ENCODE data around the gene KLRB1.
A peak's percentile ranks its signal among the peaks of the same experiment; 100 is the strongest.
"Not testable (repeated sequence)": the region's sequence is repeated elsewhere in the genome, so short reads cannot be mapped to it uniquely, and the experiment has no call there.

The KLRB1 gene

GRCh38 chr12:9607716-9608115, at the start of gene KLRB1:
TSS of gene KLRB1 (minus strand) at chr12:9607916. CDS start at chr12:9607839, 77 bp downstream.
- no peak for DNase-seq (ENCODE audit: low read depth)

- DNase-seq (ENCODE audit: low read depth): peak; percentile 56
Measured at GRCh38 chr12:9651265-9651729, 43.6 kb upstream of the KLRB1 start.

DNA sequence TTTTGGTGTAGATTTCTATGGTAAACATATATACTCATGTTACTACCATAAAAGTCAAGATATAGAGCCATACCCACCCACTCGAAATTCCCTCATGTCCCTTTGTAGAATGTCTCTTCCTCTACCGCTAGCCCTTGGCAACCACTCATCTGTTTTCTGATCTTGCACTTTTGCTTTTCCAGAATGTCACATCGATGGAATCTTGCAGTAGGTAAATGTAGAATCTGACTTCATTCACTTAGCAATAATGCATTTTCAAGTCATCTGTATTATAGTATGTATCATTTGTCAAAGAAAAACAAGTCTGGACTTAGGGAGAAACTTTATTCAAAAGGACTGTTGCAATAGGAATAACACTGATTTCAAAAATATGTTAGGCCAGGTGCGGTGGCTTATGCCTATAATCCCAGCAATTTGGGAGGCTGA, 42.4 kb upstream of the KLRB1 start:
- DNase-seq (ENCODE audit: low read depth): no peak

GRCh38 chr12:9649532-9649940, 41.8 kb upstream of the KLRB1 start:
- no peak for DNase-seq (ENCODE audit: low read depth)

- DNase-seq (ENCODE audit: low read depth): no peak
Measured at GRCh38 chr12:9648701-9649531, 41.2 kb upstream of the KLRB1 start.

DNA sequence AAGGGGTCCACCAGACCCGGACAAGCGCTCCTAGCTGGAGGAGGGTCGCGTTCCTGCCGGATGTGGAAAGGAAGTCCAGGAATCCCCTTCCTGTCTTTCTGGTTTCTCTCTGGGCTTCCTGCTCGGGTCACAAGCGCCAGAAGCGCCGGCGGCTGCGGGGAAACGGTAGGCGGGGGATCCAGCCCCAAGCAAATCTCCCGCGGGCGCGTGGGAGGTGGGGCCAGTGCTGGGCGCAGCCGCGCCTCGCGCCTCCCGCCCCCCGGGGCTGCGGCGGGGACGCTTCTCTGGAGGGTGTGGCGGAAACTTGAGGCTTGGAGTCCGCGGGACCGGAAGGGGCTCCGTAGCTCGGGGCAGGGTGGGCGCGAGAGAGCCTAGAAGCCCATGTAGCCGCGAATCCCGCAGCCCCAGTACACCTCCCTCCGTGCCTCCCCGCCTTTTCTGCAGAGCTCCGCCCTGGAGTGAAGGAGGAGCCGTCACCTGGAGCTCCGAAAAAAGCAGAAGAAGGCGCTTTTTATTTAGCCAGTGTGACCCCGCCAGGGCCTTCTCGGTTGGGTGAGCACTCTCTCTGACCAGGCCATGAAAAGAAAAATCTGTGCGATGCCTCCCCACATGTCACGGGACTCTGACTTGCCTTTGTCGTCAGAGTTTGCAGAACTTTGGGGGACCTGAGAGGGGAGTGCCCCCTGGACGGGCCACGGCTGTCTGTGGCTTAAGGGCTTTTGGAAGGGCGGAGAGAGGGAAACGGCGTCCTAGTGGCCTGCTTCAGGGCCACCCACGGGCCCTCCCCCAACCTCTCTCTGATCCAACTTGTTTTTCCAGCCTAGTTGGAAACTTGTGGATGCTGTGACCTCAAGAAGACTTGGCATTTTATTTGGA, 40.3 kb upstream of the KLRB1 start:
- no peak for DNase-seq (ENCODE audit: low read depth)

DNA sequence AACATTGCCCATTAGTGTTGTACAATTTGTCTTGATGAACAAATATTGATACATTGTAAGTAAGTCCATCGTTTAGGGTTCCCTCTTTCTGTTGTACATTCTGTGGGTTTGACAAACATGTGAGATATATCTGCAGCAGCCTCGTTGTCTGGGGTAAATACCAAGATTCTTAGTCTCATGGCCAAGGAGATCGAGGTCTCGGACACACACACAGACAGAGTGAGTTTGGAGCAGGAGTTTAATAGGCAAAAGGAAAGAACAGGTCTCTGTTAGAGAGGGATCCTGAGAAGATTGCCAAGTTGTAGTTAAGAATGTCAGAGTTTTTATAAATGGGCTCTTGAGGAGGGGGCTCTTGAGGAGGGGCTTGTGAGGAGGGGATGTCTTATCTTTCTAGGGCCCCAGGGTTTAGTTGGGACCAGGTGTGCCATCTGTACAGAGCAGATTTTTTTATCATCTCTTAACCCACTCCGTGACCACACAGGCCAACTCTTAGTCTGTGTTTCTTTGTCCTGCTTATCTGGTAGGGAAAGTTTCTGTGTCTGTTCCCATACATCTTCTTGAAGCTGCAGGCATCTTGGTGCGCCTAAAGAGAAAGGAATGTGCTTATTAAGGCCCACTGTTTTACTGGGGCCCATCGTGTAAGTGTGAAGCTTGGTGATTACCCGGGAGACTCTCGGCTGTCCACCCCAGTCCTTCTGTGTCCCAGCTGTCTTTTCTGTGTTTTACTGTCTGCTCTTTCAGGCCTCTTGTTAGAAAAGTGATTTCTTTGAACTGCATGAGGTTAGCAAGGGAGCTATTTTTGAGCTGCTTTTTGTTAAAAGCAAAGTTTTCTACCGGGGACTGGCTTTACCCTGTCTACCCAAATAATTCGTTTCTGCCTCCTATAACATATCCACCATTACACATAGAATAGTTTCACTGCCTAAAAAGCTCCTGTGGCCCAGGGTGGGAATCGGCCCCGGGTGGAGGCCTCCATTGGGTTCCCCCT, 39.4 kb upstream of the KLRB1 start:
- no peak for DNase-seq (ENCODE audit: low read depth)

DNA sequence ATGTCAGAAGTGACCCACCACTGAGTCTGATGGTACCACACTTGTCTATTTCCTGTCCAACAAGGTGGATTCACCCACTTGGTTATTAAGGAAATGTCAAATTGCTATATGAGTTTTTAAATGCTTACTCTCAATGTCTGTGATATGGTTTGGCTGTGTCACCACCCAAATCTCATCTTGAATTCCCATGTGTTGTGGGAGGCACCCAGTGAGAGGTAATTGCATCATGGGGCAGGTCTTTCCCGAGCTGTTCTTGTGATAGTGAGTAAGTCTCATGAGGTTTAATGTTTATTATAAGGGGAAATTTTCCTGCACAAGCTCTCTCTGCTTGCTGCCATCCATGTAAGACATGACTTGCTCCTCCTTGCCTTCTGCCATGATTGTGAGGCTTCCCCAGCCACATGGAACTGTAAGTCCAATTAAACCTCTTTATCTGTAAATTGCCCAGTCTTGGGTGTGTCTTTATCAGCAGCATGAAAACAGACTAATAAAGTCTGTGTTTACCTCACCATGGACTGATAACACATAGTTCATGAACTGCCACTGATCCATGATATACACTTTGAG, 37.4 kb upstream of the KLRB1 start:
- not testable (repeated sequence) for DNase-seq (ENCODE audit: low read depth)

DNA sequence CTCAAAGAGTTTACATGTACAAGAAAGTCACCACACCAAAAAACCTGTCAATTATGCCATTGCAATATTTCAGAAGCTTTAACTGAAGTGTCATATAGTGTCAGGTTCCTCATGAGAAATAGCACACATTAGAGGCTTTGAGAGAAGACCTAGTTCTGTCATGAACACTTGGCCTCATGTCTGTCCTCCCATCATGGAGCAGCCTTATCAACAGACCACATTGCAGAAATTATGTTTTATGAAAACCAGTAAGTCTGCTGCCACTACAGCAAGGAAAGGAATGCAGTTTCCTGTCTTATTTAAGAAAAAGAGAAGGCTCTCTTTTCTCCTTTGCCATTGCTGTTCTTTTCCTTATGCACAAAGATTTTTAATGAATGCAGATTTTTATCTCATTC, 35.5 kb upstream of the KLRB1 start:
- DNase-seq (ENCODE audit: low read depth): no peak

DNA sequence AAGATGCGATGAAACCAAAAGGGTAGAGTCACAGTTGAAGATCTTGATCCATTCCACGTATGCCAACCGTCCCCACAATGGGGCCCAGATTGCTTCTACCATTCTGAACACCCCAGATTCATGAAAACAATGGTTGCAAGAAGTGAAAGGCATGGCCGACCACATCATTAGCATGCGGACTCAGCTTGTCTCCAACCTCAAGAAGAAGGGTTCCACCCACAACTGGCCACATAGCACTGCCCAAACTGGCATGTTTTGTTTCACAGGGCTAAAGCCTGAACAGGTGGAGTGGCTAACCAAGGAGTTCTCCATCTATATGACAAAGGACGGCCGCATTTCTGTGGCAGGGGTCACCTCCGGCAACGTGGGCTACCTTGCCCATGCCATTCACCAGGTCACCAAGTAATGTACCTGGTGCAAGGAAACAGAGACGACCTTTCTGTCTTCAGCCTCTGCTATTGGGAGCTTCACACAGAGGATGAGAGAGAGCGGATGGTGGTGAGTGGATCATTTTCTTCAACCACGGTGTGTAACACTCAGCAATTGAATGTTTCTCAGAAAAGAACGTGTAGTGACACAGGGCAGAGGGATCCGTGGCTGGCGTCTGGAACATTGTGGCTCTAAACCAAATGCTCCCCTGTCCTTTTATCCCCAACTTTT, 35.0 kb upstream of the KLRB1 start:
- DNase-seq (ENCODE audit: low read depth): no peak

- DNase-seq (ENCODE audit: low read depth): no peak
Measured at GRCh38 chr12:9640024-9640423, 32.3 kb upstream of the KLRB1 start.

DNA sequence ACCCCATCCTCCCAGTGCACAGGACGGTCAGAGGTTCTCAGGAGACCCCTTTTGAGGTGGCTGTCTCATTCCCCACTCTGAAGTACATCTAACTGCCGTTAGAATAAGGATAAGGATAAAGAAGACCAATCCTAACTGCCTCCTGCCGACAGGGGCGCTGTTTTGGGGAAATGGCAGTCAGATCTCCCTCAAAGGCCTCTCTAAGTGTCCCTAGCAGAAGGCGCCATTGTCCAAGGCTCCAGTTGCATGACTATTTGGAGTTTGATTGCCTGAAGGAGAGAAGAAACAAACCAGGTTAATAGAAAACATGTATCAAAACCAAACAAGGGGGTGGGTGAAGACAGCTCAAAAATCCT, 29.1 kb upstream of the KLRB1 start:
- no peak for DNase-seq (ENCODE audit: low read depth)

DNA sequence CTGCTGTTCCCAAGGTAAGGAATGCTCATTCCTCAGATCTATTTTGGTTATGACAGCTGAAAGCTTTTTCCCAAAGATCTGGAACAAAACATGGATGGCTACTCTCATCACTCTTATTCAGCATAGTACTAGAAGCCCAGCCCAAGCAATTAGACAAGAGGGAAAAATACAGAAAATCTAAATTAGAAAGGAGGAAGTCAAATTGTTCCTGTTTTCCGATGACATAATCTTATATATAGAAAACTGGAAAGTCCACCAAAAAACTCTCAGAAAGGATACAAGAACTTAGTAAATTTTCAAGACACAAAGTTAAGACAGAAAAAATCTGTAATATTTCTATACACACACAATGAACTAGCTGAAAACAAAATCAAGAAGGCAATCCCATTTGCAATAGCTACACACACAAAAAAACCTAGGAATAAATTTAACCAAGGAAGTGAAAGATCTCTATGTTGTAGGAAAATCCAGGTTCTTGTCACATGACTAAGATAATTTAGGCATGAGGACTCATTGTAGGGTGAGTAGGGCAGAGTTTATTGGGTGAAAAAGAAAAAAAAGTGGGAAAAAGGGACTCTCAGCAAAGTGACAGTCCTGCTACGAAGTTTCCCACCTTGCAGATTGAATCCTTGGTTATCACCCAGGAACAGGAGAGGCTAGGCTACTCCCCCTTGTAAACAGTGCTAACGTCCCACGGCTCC, 28.6 kb upstream of the KLRB1 start:
- DNase-seq (ENCODE audit: low read depth): no peak

- no peak for DNase-seq (ENCODE audit: low read depth)
Measured at GRCh38 chr12:9634969-9635754, 27.4 kb upstream of the KLRB1 start.

DNA sequence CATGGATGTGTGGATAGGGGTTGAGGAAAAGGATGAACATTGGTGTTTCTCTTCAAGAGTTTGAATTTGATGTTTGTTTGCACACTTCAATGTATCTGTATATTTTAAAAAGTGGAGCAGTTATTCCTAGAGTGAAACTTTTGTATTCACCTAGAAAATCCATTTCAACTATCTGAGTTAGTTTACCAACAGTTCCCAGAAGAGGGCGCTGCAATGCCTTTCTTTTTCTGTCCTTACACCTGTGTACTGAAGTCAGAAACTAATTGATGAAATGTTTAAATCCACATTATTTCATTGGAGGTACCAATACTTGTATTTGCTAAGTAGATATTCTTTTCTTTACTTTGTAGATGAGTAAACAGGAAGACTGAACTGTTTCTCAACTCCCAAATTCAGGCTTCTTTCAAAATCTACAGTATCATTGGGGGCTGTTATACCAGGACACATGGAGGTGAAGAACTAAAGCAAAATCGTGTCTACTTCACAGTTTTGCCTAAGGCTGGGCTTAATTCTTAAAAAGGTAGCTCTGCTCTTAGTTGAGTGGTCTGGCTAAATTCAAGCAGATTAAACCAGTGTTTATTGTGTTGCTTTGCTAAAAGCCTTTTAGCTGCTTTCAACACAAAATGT, 26.6 kb upstream of the KLRB1 start:
- DNase-seq (ENCODE audit: low read depth): no peak

GRCh38 chr12:9632766-9633165, 25.1 kb upstream of the KLRB1 start:
- DNase-seq (ENCODE audit: low read depth): no peak

GRCh38 chr12:9626821-9627220, 19.1 kb upstream of the KLRB1 start:
- DNase-seq (ENCODE audit: low read depth): no peak

GRCh38 chr12:9626291-9626690, 18.6 kb upstream of the KLRB1 start:
- DNase-seq (ENCODE audit: low read depth): no peak

DNA sequence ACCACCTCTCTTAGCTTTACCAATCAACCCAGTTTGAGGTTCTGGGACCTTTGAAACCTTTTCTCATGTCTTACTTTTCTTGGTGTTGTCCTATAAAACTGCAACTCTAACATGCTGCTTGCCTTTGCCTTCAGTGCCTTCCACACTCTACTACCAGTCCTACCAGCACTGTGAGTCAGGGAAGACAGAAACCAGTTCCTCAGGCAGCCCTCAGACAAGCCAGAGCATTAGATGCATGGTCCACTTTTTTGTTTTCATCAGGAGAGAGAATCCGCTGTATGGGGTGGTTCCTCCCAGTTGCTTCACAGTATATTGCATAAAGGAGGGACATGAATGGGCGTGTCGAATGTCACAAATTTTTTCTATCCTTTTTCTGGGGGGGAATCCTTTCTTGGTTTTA, 17.3 kb upstream of the KLRB1 start:
- DNase-seq (ENCODE audit: low read depth): no peak
